22Rv1 (cell line): Measurements from ENCODE around the gene IFT43.

ENCODE experiments used
- CTCF ChIP-seq: fragments of 450-650 bp; IDR thresholded peaks from 2 replicates; pipeline ENCODE4 v1.5.1; 2017; ENCODE audit warnings: mild to moderate bottlenecking
- ZFX ChIP-seq: fragments of 450-650 bp; IDR thresholded peaks from 2 replicates; pipeline ENCODE4 v1.6.1; 2017; ENCODE audit warnings: antibody characterized with exemption, borderline replicate concordance

DNA sequence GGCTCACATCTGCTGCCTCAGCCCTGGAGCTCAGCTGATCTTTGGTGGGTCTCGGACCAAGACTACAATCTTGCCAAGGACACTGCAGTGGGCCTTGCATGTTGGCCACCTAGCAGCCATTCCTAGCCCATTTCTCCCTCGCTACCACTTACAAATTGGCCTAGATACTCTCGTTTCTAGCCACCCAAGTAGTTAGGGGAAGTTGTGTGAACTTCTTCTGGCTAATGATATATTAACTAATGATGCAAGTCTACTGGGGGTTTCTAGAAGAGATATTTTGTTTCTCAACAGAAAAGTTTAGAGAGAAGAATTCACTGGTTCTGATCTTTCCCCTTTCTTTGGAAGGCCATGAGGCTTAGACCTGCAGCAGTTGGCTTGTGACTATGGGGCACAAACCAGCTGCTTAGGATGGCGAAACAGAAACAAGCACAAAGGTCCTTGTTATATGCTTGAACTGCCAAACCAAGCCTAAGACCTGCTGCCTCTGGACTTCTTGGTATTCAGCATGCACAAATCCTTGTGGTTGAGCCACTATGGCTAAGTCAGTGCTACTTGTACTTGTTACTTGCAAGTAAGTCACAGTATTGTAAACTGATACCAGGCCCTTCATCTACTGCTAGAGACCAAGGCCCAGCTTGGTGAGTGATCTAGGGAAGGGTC is 135.7 kb downstream of the IFT43 start:
- TF ChIP-seq CTCF, result no peak
- TF ChIP-seq ZFX, result no peak
